Measurements from ENCODE around the gene POLR3G. TPM values are rescaled to one million over a fixed set of nuclear protein-coding genes. Genes with fewer than 3 reads are reported as not detected.

The POLR3G gene
- total RNA-seq, 2 experiments from 2014 or later: 18.4 to 22.7 TPM

GRCh38 chr5:90533794-90534193, 59.1 kb downstream of the POLR3G start:
- no peaks in the 10 kb centered on the region for H3K9me3 Mint-ChIP-seq (ENCODE audit: low read depth)
- no peaks in the 10 kb centered on the region for H3K36me3 Mint-ChIP-seq (ENCODE audit: low read depth)
- intact Hi-C loops (cut with DNase I, micrococcal nuclease): loop anchor here (5.0 to 10.0 kb wide), 3 partner anchors 249 to 1809 kb away; no protein-coding TSS in a partner anchor
- no peaks in the 10 kb centered on the region for H3K4me1 Mint-ChIP-seq
- no peak overlapping the region for H3K4me3 Mint-ChIP-seq
- ChIA-PET CTCF (interaction anchor here (1.5 kb wide), 1 partner anchor 92 kb away, joined by 3 read pairs; no protein-coding TSS in a partner anchor), POLR2A (no interaction called here)
- ATAC-seq: no peak
- peaks cover 16% of the 10 kb centered on the region for H3K27me3 Mint-ChIP-seq
- no peak for DNase-seq
- no peak overlapping the region for H3K27ac Mint-ChIP-seq

GRCh38 chr5:90534922-90535321, 60.3 kb downstream of the POLR3G start:
- H3K4me3 Mint-ChIP-seq: no peak overlapping the region
- H3K4me1 Mint-ChIP-seq: no peaks in the 10 kb centered on the region
- no peak overlapping the region for H3K27ac Mint-ChIP-seq
- intact Hi-C loops (cut with DNase I, micrococcal nuclease): loop anchor here (5.0 to 10.0 kb wide), 3 partner anchors 247 to 1810 kb away; no protein-coding TSS in a partner anchor
- POLR2A ChIA-PET: no interaction called here
- CTCF ChIA-PET: no interaction called here
- no peaks in the 10 kb centered on the region for H3K36me3 Mint-ChIP-seq (ENCODE audit: low read depth)
- ATAC-seq (no peak), DNase-seq (no peak)
- H3K9me3 Mint-ChIP-seq (ENCODE audit: low read depth): no peaks in the 10 kb centered on the region
- H3K27me3 Mint-ChIP-seq: peaks cover 17% of the 10 kb centered on the region

- peaks cover 23% of the 10 kb centered on the region for H3K27me3 Mint-ChIP-seq
- ChIA-PET POLR2A (no interaction called here), CTCF (no interaction called here)
- no peaks in the 10 kb centered on the region for H3K9me3 Mint-ChIP-seq (ENCODE audit: low read depth)
- intact Hi-C loops (cut with DNase I, micrococcal nuclease): no loop called here
- DNase-seq (no peak), ATAC-seq (no peak)
- H3K27ac Mint-ChIP-seq: no peak overlapping the region
- no peak overlapping the region for H3K4me3 Mint-ChIP-seq
- no peaks in the 10 kb centered on the region for H3K4me1 Mint-ChIP-seq
- no peaks in the 10 kb centered on the region for H3K36me3 Mint-ChIP-seq (ENCODE audit: low read depth)
Measured at GRCh38 chr5:90542827-90543519, 68.3 kb downstream of the POLR3G start.

GRCh38 chr5:90545511-90545910, 70.8 kb downstream of the POLR3G start:
- no peak overlapping the region for H3K4me3 Mint-ChIP-seq
- H3K27ac Mint-ChIP-seq: no peak overlapping the region
- no peaks in the 10 kb centered on the region for H3K36me3 Mint-ChIP-seq (ENCODE audit: low read depth)
- ChIA-PET POLR2A (no interaction called here), CTCF (interaction anchor here (0.7 to 1.5 kb wide), 2 partner anchors 9 to 29 kb away, joined by 3 to 5 read pairs; no protein-coding TSS in a partner anchor)
- DNase-seq: no peak
- intact Hi-C loops (cut with DNase I, micrococcal nuclease): no loop called here
- H3K4me1 Mint-ChIP-seq: no peaks in the 10 kb centered on the region
- no peaks in the 10 kb centered on the region for H3K9me3 Mint-ChIP-seq (ENCODE audit: low read depth)
- ATAC-seq: no peak
- peaks cover 21% of the 10 kb centered on the region for H3K27me3 Mint-ChIP-seq

GRCh38 chr5:90546216-90546837, 71.7 kb downstream of the POLR3G start:
- no peaks in the 10 kb centered on the region for H3K36me3 Mint-ChIP-seq (ENCODE audit: low read depth)
- no peak for DNase-seq
- H3K4me1 Mint-ChIP-seq: no peaks in the 10 kb centered on the region
- ChIA-PET POLR2A (no interaction called here), CTCF (interaction anchor here (0.7 kb wide), 1 partner anchor 28 kb away, joined by 5 read pairs; no protein-coding TSS in a partner anchor)
- H3K27ac Mint-ChIP-seq: no peak overlapping the region
- H3K27me3 Mint-ChIP-seq: peaks cover 19% of the 10 kb centered on the region
- H3K9me3 Mint-ChIP-seq (ENCODE audit: low read depth): no peaks in the 10 kb centered on the region
- no peak overlapping the region for H3K4me3 Mint-ChIP-seq
- intact Hi-C loops (cut with DNase I, micrococcal nuclease): no loop called here
- no peak for ATAC-seq

- Mint-ChIP-seq H3K4me3 (no peak overlapping the region), H3K9me3 (ENCODE audit: low read depth) (no peaks in the 10 kb centered on the region), H3K27me3 (peaks cover 19% of the 10 kb centered on the region), H3K36me3 (ENCODE audit: low read depth) (no peaks in the 10 kb centered on the region), H3K27ac (no peak overlapping the region), H3K4me1 (no peaks in the 10 kb centered on the region)
- ChIA-PET CTCF (interaction anchor here (0.7 kb wide), 1 partner anchor 258 kb away, joined by 4 read pairs; no protein-coding TSS in a partner anchor), POLR2A (no interaction called here)
- ATAC-seq (no peak), DNase-seq (no peak)
- intact Hi-C loops (cut with DNase I, micrococcal nuclease): no loop called here
Measured at GRCh38 chr5:90547072-90547536, 72.4 kb downstream of the POLR3G start.

GRCh38 chr5:90548069-90548593, 73.5 kb downstream of the POLR3G start:
- intact Hi-C loops (cut with DNase I, micrococcal nuclease): no loop called here
- Mint-ChIP-seq H3K4me3 (no peak overlapping the region), H3K9me3 (ENCODE audit: low read depth) (no peaks in the 10 kb centered on the region), H3K4me1 (no peaks in the 10 kb centered on the region), H3K27me3 (peaks cover 26% of the 10 kb centered on the region), H3K36me3 (ENCODE audit: low read depth) (no peaks in the 10 kb centered on the region), H3K27ac (no peak overlapping the region)
- CTCF ChIA-PET: interaction anchor here (0.6 kb wide), 1 partner anchor 110 kb away, joined by 3 read pairs; no protein-coding TSS in a partner anchor
- DNase-seq (no peak), ATAC-seq (no peak)
- POLR2A ChIA-PET: no interaction called here

GRCh38 chr5:90549223-90549622, 74.6 kb downstream of the POLR3G start:
- DNase-seq: no peak
- ChIA-PET POLR2A (no interaction called here), CTCF (no interaction called here)
- Mint-ChIP-seq H3K4me3 (no peak overlapping the region), H3K27ac (no peak overlapping the region), H3K36me3 (ENCODE audit: low read depth) (no peaks in the 10 kb centered on the region), H3K4me1 (no peaks in the 10 kb centered on the region), H3K9me3 (ENCODE audit: low read depth) (no peaks in the 10 kb centered on the region), H3K27me3 (peaks cover 27% of the 10 kb centered on the region)
- intact Hi-C loops (cut with DNase I, micrococcal nuclease): no loop called here
- ATAC-seq: no peak

GRCh38 chr5:90549729-90550275, 75.1 kb downstream of the POLR3G start:
- Mint-ChIP-seq H3K4me3 (no peak overlapping the region), H3K27ac (no peak overlapping the region), H3K9me3 (ENCODE audit: low read depth) (no peaks in the 10 kb centered on the region), H3K4me1 (no peaks in the 10 kb centered on the region), H3K27me3 (peaks cover 31% of the 10 kb centered on the region), H3K36me3 (ENCODE audit: low read depth) (no peaks in the 10 kb centered on the region)
- POLR2A ChIA-PET: interaction anchor here (0.6 kb wide), 1 partner anchor 1235 kb away, joined by 4 read pairs; no protein-coding TSS in a partner anchor
- DNase-seq (no peak), ATAC-seq (no peak)
- intact Hi-C loops (cut with DNase I, micrococcal nuclease): no loop called here
- CTCF ChIA-PET: no interaction called here

- Mint-ChIP-seq H3K4me1 (no peaks in the 10 kb centered on the region), H3K4me3 (no peak overlapping the region), H3K27ac (no peak overlapping the region), H3K9me3 (ENCODE audit: low read depth) (no peaks in the 10 kb centered on the region), H3K36me3 (ENCODE audit: low read depth) (no peaks in the 10 kb centered on the region), H3K27me3 (peaks cover 31% of the 10 kb centered on the region)
- DNase-seq (no peak), ATAC-seq (no peak)
- ChIA-PET POLR2A (no interaction called here), CTCF (no interaction called here)
- intact Hi-C loops (cut with DNase I, micrococcal nuclease): no loop called here
Measured at GRCh38 chr5:90550963-90551362, 76.3 kb downstream of the POLR3G start.

GRCh38 chr5:90551376-90551775, 76.7 kb downstream of the POLR3G start:
- ATAC-seq: no peak
- no peak overlapping the region for H3K4me3 Mint-ChIP-seq
- H3K4me1 Mint-ChIP-seq: no peaks in the 10 kb centered on the region
- no peaks in the 10 kb centered on the region for H3K36me3 Mint-ChIP-seq (ENCODE audit: low read depth)
- CTCF ChIA-PET: no interaction called here
- intact Hi-C loops (cut with DNase I, micrococcal nuclease): no loop called here
- no peaks in the 10 kb centered on the region for H3K9me3 Mint-ChIP-seq (ENCODE audit: low read depth)
- no peak overlapping the region for H3K27ac Mint-ChIP-seq
- POLR2A ChIA-PET: no interaction called here
- peaks cover 33% of the 10 kb centered on the region for H3K27me3 Mint-ChIP-seq
- DNase-seq: no peak
